ENCODE results near the gene UBR4. TPM values are rescaled to one million over a fixed set of nuclear protein-coding genes. Genes with fewer than 3 reads are reported as not detected.
A peak's percentile ranks its signal among the peaks of the same experiment; 100 is the strongest.

The UBR4 gene
- polyA plus RNA-seq, 1 of the 3 experiments (the other 2 are of a cell fraction) = 68.7 TPM

GRCh38 chr1:19250629-19251304, 40.7 kb upstream of the UBR4 start:
- CTCF ChIA-PET = interaction anchor here (1.0 to 2.9 kb wide), 5 partner anchors 10 to 412 kb away, joined by 3 to 14 read pairs (median 5); no protein-coding TSS in a partner anchor
- Histone ChIP-seq H3K9ac (peak overlapping the region; percentile 96), H2AFZ (ENCODE audit: low read depth) (peak overlapping the region; percentile 96), H3K9me3 (no peaks in the 10 kb centered on the region), H3K4me1 (ENCODE audit: control insufficient read depth in 1 of 2, insufficient read depth in 2 of 2, low read depth in 1 of 2, low read length in 1 of 2) (peaks cover 14 to 17% of the 10 kb centered on the region in 2 experiments; a peak in 3 of 4 replicates), H3K79me2 (ENCODE audit: insufficient read depth) (peaks cover 99% of the 10 kb centered on the region), H4K20me1 (ENCODE audit: insufficient read depth) (peaks cover 13% of the 10 kb centered on the region; the same call in 1 of the 2 replicates), H3K4me3 (ENCODE audit: low read depth in 2 of 2, low read length in 1 of 2) (peak overlapping the region; percentile 71 to 98), H3K27ac (ENCODE audit: low read depth in 2 of 2, low read length in 1 of 2) (peak overlapping the region; percentile 95), H3K9me2 (no peaks in the 10 kb centered on the region), H3K4me2 (peak overlapping the region; percentile 97), H3K36me3 (replicated peaks in 1 of 2; ENCODE audit: control insufficient read depth in 1 of 2, insufficient read depth in 2 of 2, low read length in 1 of 2) (peaks cover 3 to 11% of the 10 kb centered on the region in 2 experiments), H3K27me3 (ENCODE audit: insufficient read depth) (no peaks in the 10 kb centered on the region), H3F3A (replicated peaks; ENCODE audit: insufficient read depth) (no peaks in the 10 kb centered on the region)
- POLR2A ChIA-PET = interaction anchor here (0.9 to 1.3 kb wide), 2 partner anchors 40 to 396 kb away, joined by 3 read pairs; no protein-coding TSS in a partner anchor
- TF ChIP-seq POLR2AphosphoS5 (IDR thresholded peaks at IDR 0.05; ENCODE audit: low read depth, low read length) (no peak), MAX (IDR thresholded peaks at IDR 0.05; ENCODE audit: low read depth) (no peak), REST (IDR thresholded peaks at IDR 0.05; ENCODE audit: low read depth, low read length) (no peak)
- TF ChIP-seq, protein P1, sequence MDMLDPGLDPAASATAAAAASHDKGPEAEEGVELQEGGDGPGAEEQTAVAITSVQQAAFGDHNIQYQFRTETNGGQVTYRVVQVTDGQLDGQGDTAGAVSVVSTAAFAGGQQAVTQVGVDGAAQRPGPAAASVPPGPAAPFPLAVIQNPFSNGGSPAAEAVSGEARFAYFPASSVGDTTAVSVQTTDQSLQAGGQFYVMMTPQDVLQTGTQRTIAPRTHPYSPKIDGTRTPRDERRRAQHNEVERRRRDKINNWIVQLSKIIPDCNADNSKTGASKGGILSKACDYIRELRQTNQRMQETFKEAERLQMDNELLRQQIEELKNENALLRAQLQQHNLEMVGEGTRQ (IDR thresholded peaks at IDR 0.05; ENCODE audit: borderline replicate concordance, low read depth, low read length) = no peak
- 9% methylated on average over 14 of the region's 14 CpGs for WGBS (ENCODE audit: low lambda C conversion rate)
- DNase-seq = no peak

- H4K20me1 ChIP-seq (ENCODE audit: insufficient read depth) = no peaks in the 10 kb centered on the region
- H3K27me3 ChIP-seq (ENCODE audit: insufficient read depth) = no peaks in the 10 kb centered on the region
- CTCF ChIA-PET = interaction anchor here (0.6 to 2.5 kb wide), 42 partner anchors 8 to 644 kb away, joined by 3 to 21 read pairs (median 4); partner anchors contain the start of genes EMC1 and MRTO4
- H3K36me3 ChIP-seq (replicated peaks in 1 of 2; ENCODE audit: control insufficient read depth in 1 of 2, insufficient read depth in 2 of 2, low read length in 1 of 2) = peaks cover 54 to 62% of the 10 kb centered on the region in 2 experiments
- no peak overlapping the region for H3K27ac ChIP-seq (ENCODE audit: low read depth in 2 of 2, low read length in 1 of 2)
- DNase-seq = peak; percentile 82
- H3F3A ChIP-seq (replicated peaks; ENCODE audit: insufficient read depth) = no peaks in the 10 kb centered on the region
- no peaks in the 10 kb centered on the region for H3K9me3 ChIP-seq
- no peaks in the 10 kb centered on the region for H3K9me2 ChIP-seq
- H2AFZ ChIP-seq (ENCODE audit: low read depth) = no peak overlapping the region
- POLR2A ChIA-PET = interaction anchor here (0.6 kb wide), 2 partner anchors 57 to 574 kb away, joined by 3 read pairs; partner anchors contain the start of gene RNF186
- H3K4me2 ChIP-seq = no peak overlapping the region
- H3K79me2 ChIP-seq (ENCODE audit: insufficient read depth) = peaks cover 9% of the 10 kb centered on the region; the same call in 1 of the 2 replicates
- H3K9ac ChIP-seq = peak overlapping the region; percentile 27; the same call in 1 of the 2 replicates
- 68% methylated on average over 7 of the region's 7 CpGs for WGBS (ENCODE audit: low lambda C conversion rate)
- H3K4me3 ChIP-seq (ENCODE audit: low read depth in 2 of 2, low read length in 1 of 2) = no peak overlapping the region; a peak in 1 of 4 replicates
- no peaks in the 10 kb centered on the region for H3K4me1 ChIP-seq (ENCODE audit: control insufficient read depth in 1 of 2, insufficient read depth in 2 of 2, low read depth in 1 of 2, low read length in 1 of 2)
- TF ChIP-seq, protein P2, sequence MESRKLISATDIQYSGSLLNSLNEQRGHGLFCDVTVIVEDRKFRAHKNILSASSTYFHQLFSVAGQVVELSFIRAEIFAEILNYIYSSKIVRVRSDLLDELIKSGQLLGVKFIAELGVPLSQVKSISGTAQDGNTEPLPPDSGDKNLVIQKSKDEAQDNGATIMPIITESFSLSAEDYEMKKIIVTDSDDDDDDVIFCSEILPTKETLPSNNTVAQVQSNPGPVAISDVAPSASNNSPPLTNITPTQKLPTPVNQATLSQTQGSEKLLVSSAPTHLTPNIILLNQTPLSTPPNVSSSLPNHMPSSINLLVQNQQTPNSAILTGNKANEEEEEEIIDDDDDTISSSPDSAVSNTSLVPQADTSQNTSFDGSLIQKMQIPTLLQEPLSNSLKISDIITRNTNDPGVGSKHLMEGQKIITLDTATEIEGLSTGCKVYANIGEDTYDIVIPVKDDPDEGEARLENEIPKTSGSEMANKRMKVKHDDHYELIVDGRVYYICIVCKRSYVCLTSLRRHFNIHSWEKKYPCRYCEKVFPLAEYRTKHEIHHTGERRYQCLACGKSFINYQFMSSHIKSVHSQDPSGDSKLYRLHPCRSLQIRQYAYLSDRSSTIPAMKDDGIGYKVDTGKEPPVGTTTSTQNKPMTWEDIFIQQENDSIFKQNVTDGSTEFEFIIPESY (IDR thresholded peaks at IDR 0.05; ENCODE audit: borderline replicate concordance, low read depth) = no peak
- TF ChIP-seq MEF2A (IDR thresholded peaks at IDR 0.05; ENCODE audit: borderline replicate concordance, low read depth) (no peak), CHD2 (IDR thresholded peaks at IDR 0.05; ENCODE audit: low read length, partially characterized antibody) (no peak), RCOR1 (IDR thresholded peaks at IDR 0.05; ENCODE audit: low read length) (no peak), JUND (IDR thresholded peaks at IDR 0.05) (no peak), FOXM1 (IDR thresholded peaks at IDR 0.05; ENCODE audit: low read depth) (no peak), RFX5 (IDR thresholded peaks at IDR 0.05; ENCODE audit: low read length) (no peak), YY1 (IDR thresholded peaks at IDR 0.05; ENCODE audit: low read depth) (no peak), POLR2AphosphoS5 (IDR thresholded peaks at IDR 0.05; ENCODE audit: low read depth, low read length) (no peak), EZH2phosphoT487 (IDR thresholded peaks at IDR 0.05; ENCODE audit: borderline replicate concordance, low read depth) (no peak), NFIC (IDR thresholded peaks at IDR 0.05; ENCODE audit: borderline replicate concordance) (no peak)
Observed at GRCh38 chr1:19240673-19241538, 30.8 kb upstream of the UBR4 start.
